Keratinocyte (primary cell): Measurements from ENCODE around the gene TAF4. TPM values are rescaled to one million over a fixed set of nuclear protein-coding genes. Genes with fewer than 3 reads are reported as not detected.

ENCODE experiments used
- DNase-seq: peaks from one replicate; pipeline ENCODE4 v3.0.0-alpha.2; 2011; ENCODE audit warnings: low read depth, missing footprints, low spot score
- FAIRE-seq: peaks from 2 replicates; lab custom pipeline; 2011; peaks lifted over from hg19 to GRCh38; lab: Jason Lieb, UNC
- H2AFZ ChIP-seq: 2 replicates; pipeline ENCODE4 v1.6.0; 2012; ENCODE audit warnings: low read length, control low read depth, inconsistent platforms; ENCODE audit not compliant: control insufficient read depth
- H3K27ac ChIP-seq: 2 replicates; pipeline ENCODE4 v1.5.1; 2011; ENCODE audit warnings: low read length; ENCODE audit not compliant: control insufficient read depth, insufficient read depth
- H3K27me3 ChIP-seq: 3 replicates; pipeline ENCODE4 v1.6.0; 2011; ENCODE audit warnings: low read length; ENCODE audit not compliant: control insufficient read depth, insufficient read depth; ENCODE audit errors: extremely low read depth
- H3K36me3 ChIP-seq, 2 experiments: 2 replicates in 1 of 2; 3 replicates in 1 of 2; pipeline ENCODE4 v1.5.1; 2011; ENCODE audit warnings: low read length in 2 of 2, mild to moderate bottlenecking in 1 of 2; ENCODE audit not compliant: control insufficient read depth in 2 of 2, insufficient read depth in 2 of 2; ENCODE audit errors: extremely low read depth in 1 of 2
- H3K4me1 ChIP-seq: 3 replicates; pipeline ENCODE4 v1.5.1; 2011; ENCODE audit warnings: low read length; ENCODE audit not compliant: control insufficient read depth, insufficient read depth; ENCODE audit errors: extremely low read depth
- H3K4me2 ChIP-seq: 3 replicates; pipeline ENCODE4 v1.6.0; 2011; ENCODE audit warnings: low read depth, low read length; ENCODE audit not compliant: control insufficient read depth, insufficient read depth; ENCODE audit errors: extremely low read depth
- H3K4me3 ChIP-seq, 3 experiments: fragments of 200-600 bp in 1 of 3; sonication (generic) in 1 of 3; 2 replicates in 2 of 3; 3 replicates in 1 of 3; pipeline ENCODE4 v1.5.1; 2011 to 2016; ENCODE audit warnings: low read length in 3 of 3, mild to moderate bottlenecking in 3 of 3, control low read depth in 2 of 3, inconsistent platforms in 1 of 3, low read depth in 1 of 3, mixed read lengths in 1 of 3, mixed run types in 1 of 3, moderate library complexity in 1 of 3; ENCODE audit not compliant: control insufficient read depth in 2 of 3, insufficient read depth in 2 of 3; ENCODE audit errors: extremely low read depth in 1 of 3
- H3K79me2 ChIP-seq: 2 replicates; pipeline ENCODE4 v1.6.0; 2012; ENCODE audit warnings: low read length; ENCODE audit not compliant: control insufficient read depth, insufficient read depth
- H3K9ac ChIP-seq: 3 replicates; pipeline ENCODE4 v1.6.0; 2011; ENCODE audit warnings: low read length; ENCODE audit not compliant: control insufficient read depth, insufficient read depth; ENCODE audit errors: extremely low read depth
- H3K9me1 ChIP-seq: 3 replicates; pipeline ENCODE4 v1.6.0; 2011; ENCODE audit warnings: low read length; ENCODE audit not compliant: control insufficient read depth, insufficient read depth; ENCODE audit errors: extremely low read depth
- H3K9me3 ChIP-seq: 2 replicates; pipeline ENCODE4 v1.5.1; 2012; ENCODE audit warnings: low read depth, low read length; ENCODE audit not compliant: control insufficient read depth
- H4K20me1 ChIP-seq: 3 replicates; pipeline ENCODE4 v1.6.0; 2011; ENCODE audit warnings: low read length; ENCODE audit not compliant: control insufficient read depth, insufficient read depth; ENCODE audit errors: extremely low read depth
- EZH2 ChIP-seq: IDR thresholded peaks from one replicate; pipeline ENCODE4 v1.6.1; 2012; ENCODE audit warnings: inconsistent platforms, mild to moderate bottlenecking, low read length, moderate library complexity
- dilution Hi-C: fragments of 300-500 bp; cut with MboI; formaldehyde crosslinking; loops from one replicate; pipeline ENCODE4 v1.7.0; 2020; ENCODE audit warnings: low sequenced_read_pairs; ENCODE audit not compliant: extremely low pct_ligation_motif_present
- polyA plus RNA-seq, 5 experiments: library from polyadenylated mRNA; depleted of rRNA in 3 of 5; stranded (reverse) in 3 of 5; stranded (forward) in 1 of 5; unstranded in 1 of 5; fragments of >200 nt; gene quantifications; 1 replicate in 1 of 5; 2 replicates in 3 of 5; 3 replicates in 1 of 5; pipeline versions ENCODE4 v1.2.1 to v1.2.3, GENCODE V29; 2011 to 2012; ENCODE audit warnings: missing spikeins in 2 of 5, low read depth in 1 of 5, low replicate concordance in 1 of 5
- TF ChIP-seq, protein P1 (sequence below), 3 experiments: IDR thresholded peaks in 1 of 3; conservative IDR thresholded peaks in 1 of 3; optimal IDR thresholded peaks in 1 of 3; 2 replicates in 2 of 3; 3 replicates in 1 of 3; pipeline versions ENCODE3 to v1.5.1; 2011; ENCODE audit warnings: low read length in 3 of 3, mild to moderate bottlenecking in 3 of 3, moderate library complexity in 2 of 3, control low read depth in 1 of 3, inconsistent platforms in 1 of 3; ENCODE audit not compliant: insufficient read depth in 2 of 3; ENCODE audit errors: extremely low read depth in 1 of 3

Gene TAF4
- polyA plus RNA-seq, 1 donor (not counting 4 experiments of a cell fraction or from before 2014, with no cell fraction given), result 3.3 TPM

DNA sequence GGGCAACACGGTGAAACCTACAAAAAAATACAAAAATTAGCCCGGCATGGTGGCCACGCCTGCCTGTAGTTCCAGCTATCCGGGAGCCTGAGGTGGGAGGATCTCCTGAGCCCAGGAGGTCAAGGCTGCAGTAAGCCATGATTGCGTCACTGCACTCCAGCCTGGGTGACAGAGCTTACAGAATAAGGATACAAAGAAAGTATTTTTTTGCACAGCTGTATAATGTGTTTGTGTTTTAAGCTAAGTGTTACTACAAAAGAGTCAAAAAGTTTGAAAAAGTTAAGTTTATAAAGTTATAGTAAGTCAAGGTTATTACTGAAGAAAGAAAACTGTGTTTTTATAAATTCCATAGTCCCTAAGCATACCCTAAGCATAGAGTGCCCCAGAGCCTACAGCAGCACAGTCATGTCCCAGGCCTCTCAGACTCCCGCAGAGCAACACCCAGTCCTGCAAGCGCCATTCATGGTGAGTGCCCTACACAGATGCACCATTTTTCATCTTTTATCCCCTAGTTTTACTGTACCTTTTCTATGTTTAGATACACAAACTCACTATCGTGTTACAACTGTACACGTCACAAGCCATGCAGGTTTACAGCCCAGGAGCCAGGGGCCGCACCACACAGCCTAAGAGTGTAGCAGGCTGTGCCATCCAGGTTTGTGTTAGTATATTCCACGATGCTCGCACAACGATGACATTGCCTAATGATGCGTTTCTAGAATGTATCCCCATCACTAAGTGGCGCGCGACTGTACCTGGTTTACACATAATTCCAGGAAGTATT is 22.4 kb downstream of the TAF4 start:
- Histone ChIP-seq H2AFZ (no peak overlapping the region), H4K20me1 (peaks cover 8% of the 10 kb centered on the region), H3K9ac (no peak overlapping the region), H3K79me2 (peaks cover 57% of the 10 kb centered on the region), H3K9me1 (peaks cover 3% of the 10 kb centered on the region), H3K4me3 (no peak overlapping the region), H3K4me2 (no peak overlapping the region), H3K27me3 (no peaks in the 10 kb centered on the region), H3K9me3 (no peaks in the 10 kb centered on the region), H3K27ac (no peak overlapping the region), H3K36me3 (no peaks in the 10 kb centered on the region), H3K4me1 (peaks cover 2% of the 10 kb centered on the region)
- DNase-seq (no peak), FAIRE-seq (no peak)
- dilution Hi-C loops, result no loop called here
- TF ChIP-seq, protein P1, sequence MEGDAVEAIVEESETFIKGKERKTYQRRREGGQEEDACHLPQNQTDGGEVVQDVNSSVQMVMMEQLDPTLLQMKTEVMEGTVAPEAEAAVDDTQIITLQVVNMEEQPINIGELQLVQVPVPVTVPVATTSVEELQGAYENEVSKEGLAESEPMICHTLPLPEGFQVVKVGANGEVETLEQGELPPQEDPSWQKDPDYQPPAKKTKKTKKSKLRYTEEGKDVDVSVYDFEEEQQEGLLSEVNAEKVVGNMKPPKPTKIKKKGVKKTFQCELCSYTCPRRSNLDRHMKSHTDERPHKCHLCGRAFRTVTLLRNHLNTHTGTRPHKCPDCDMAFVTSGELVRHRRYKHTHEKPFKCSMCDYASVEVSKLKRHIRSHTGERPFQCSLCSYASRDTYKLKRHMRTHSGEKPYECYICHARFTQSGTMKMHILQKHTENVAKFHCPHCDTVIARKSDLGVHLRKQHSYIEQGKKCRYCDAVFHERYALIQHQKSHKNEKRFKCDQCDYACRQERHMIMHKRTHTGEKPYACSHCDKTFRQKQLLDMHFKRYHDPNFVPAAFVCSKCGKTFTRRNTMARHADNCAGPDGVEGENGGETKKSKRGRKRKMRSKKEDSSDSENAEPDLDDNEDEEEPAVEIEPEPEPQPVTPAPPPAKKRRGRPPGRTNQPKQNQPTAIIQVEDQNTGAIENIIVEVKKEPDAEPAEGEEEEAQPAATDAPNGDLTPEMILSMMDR (optimal IDR thresholded peaks at IDR 0.05 in 1 of 3, IDR thresholded peaks at IDR 0.05 in 1 of 3, conservative IDR thresholded peaks at IDR 0.05 in 1 of 3; ENCODE audit: extremely low read depth in 1 of 3, insufficient read depth in 2 of 3, low read length in 3 of 3), result no peak
- TF ChIP-seq EZH2, result no peak

DNA sequence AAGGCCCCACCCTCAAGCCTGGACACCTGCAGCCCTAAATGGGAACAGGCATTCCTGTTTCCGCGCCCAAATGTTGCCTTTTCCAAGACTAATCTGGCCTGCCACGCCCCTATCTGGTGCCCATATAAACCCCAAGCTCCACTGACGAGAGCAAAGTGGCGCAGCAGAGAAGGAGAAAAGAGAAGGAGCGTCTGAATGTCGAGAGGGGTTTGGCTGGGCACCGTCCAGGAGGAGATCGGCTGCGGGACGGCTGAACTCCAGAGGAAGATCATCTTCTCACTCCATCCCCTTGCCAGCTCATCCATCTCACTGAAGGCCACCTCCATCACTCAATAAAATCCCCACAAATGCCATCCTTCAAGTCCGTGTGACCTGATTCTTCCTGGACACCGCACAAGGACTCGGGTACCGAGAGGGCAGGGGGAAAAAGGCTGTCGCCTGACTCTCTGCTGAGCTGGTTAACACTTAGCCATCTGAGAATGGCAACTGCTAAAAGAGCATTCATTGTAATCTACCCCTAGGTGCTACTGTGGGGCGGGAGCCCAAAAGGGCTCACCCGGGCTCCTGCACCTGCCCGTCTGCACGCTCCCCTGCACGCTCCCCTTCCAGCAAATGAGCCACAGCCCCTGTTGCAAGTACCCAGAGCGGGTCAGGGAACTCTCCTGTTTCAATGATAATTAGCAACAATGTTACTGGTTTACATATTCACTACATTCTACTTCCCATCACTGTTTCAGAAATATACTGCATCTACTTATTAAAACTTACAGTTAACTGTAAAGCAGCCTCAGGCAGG is 23.5 kb downstream of the TAF4 start:
- no peak overlapping the region for H3K4me2 ChIP-seq
- dilution Hi-C loops, result no loop called here
- FAIRE-seq, result no peak

More for the DNA sequence above, 23.5 kb downstream of the TAF4 start:
- no peaks in the 10 kb centered on the region for H3K4me1 ChIP-seq
- H3K9me1 ChIP-seq, result peaks cover 3% of the 10 kb centered on the region
- no peak overlapping the region for H2AFZ ChIP-seq
- no peaks in the 10 kb centered on the region for H3K36me3 ChIP-seq
- no peak for DNase-seq
- H3K4me3 ChIP-seq, result no peak overlapping the region
- TF ChIP-seq, protein P1 (optimal IDR thresholded peaks at IDR 0.05 in 1 of 3, IDR thresholded peaks at IDR 0.05 in 1 of 3, conservative IDR thresholded peaks at IDR 0.05 in 1 of 3; ENCODE audit: extremely low read depth in 1 of 3, insufficient read depth in 2 of 3, low read length in 3 of 3), result no peak
- TF ChIP-seq EZH2, result no peak
- H3K79me2 ChIP-seq, result peaks cover 54% of the 10 kb centered on the region
- H3K27me3 ChIP-seq, result no peaks in the 10 kb centered on the region
- peaks cover 4% of the 10 kb centered on the region for H4K20me1 ChIP-seq
- no peak overlapping the region for H3K9ac ChIP-seq
- H3K9me3 ChIP-seq, result no peaks in the 10 kb centered on the region
- no peak overlapping the region for H3K27ac ChIP-seq
